ENCODE results near the gene MINDY4. TPM values are rescaled to one million over a fixed set of nuclear protein-coding genes. Genes with fewer than 3 reads are reported as not detected.

Gene MINDY4
- total and polyA plus RNA-seq, 2 of the 8 experiments (the other 6 are each of a cell fraction or from before 2014, with no cell fraction given), result 1.3 to 3.6 TPM

DNA sequence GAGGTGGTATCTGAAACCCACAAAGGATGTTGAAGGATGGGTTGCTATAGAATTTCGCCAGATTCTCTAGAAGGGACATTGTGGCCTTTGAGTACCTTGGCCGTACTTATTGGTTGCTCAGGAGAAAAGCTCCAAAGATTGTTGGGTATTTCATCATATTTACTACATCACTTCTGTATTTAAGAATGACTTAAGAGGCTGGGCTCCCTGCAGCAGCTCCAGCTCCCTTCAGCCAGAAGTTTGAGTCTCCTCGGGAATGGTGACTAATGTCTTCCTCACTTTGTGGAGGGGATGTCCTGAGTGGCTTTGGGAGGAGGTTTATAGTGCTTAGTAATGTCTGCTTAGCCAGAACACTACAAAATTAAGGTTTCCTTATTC is 18.1 kb downstream of the MINDY4 start:
- no peaks in the 10 kb centered on the region; the same call in 1 of the 2 replicates for H3K23me2 ChIP-seq (ENCODE audit: low read depth, low read length)
- DNase-seq (ENCODE audit: low read depth in 1 of 2, low spot score in 2 of 2) (no peak), FAIRE-seq (no peak)
- H2BK15ac ChIP-seq (ENCODE audit: low read length), result no peak overlapping the region
- ChIA-PET CTCF (ENCODE audit: partially characterized antibody) (no interaction called here), POLR2A (ENCODE audit: partially characterized antibody) (no interaction called here)
- no peak overlapping the region for H2BK5ac ChIP-seq (ENCODE audit: low read depth, low read length)
- H3K27me3 ChIP-seq (replicated peaks in 1 of 4; ENCODE audit: control insufficient read depth in 3 of 4, extremely low read depth in 1 of 4, insufficient read depth in 3 of 4, low read length in 3 of 4), result no peaks in the 10 kb centered on the region
- H3K23ac ChIP-seq (ENCODE audit: insufficient read length), result no peak overlapping the region
- H3K36me3 ChIP-seq (ENCODE audit: control insufficient read depth in 2 of 4, insufficient read depth in 4 of 4, low read length in 3 of 4), result peaks cover 0 to 3% (median 0%) of the 10 kb centered on the region in 4 experiments; a peak in 3 of 8 replicates
- H3K79me1 ChIP-seq (ENCODE audit: low read depth, low read length), result no peaks in the 10 kb centered on the region
- no peak overlapping the region for H4K5ac ChIP-seq (ENCODE audit: insufficient read length, low read depth, low read length)
- H3K79me2 ChIP-seq (ENCODE audit: control insufficient read depth in 1 of 2, insufficient read depth in 2 of 2, low read length in 2 of 2), result no peaks in the 10 kb centered on the region
- no peaks in the 10 kb centered on the region for H3K9me3 ChIP-seq (ENCODE audit: insufficient read depth in 2 of 2, low read depth in 1 of 2, low read length in 1 of 2)
- 0 out of 7 replicates have a peak, but pooled peaks cover 0 to 3% (median 0%) of the 10 kb centered on the region in 4 experiments for H3K4me1 ChIP-seq (replicated peaks in 1 of 4; ENCODE audit: control insufficient read depth in 3 of 4, insufficient read depth in 4 of 4, low read length in 3 of 4)
- H3K4me3 ChIP-seq (ENCODE audit: extremely low read depth in 1 of 4, insufficient read depth in 2 of 4, low read depth in 3 of 4, low read length in 4 of 4), result no peak overlapping the region
- H4K91ac ChIP-seq (replicated peaks; ENCODE audit: insufficient read length, low read length), result no peak overlapping the region
- no peak overlapping the region for H2BK20ac ChIP-seq (ENCODE audit: low read length)
- no peak overlapping the region for H2BK120ac ChIP-seq (replicated peaks; ENCODE audit: low read depth, low read length)
- H2BK12ac ChIP-seq (ENCODE audit: low read depth, low read length), result no peak overlapping the region
- no peak overlapping the region for H3K4me2 ChIP-seq (ENCODE audit: insufficient read depth in 1 of 2, low read depth in 2 of 2, low read length in 2 of 2)
- H3K4ac ChIP-seq (replicated peaks; ENCODE audit: insufficient read length, low read depth, low read length), result no peak overlapping the region
- H3K18ac ChIP-seq (ENCODE audit: extremely low read depth, low read length), result no peak overlapping the region
- no peak overlapping the region for H3K14ac ChIP-seq (ENCODE audit: insufficient read length)
- no peak overlapping the region for H3K56ac ChIP-seq (replicated peaks; ENCODE audit: insufficient read length, low read depth, low read length)
- 81% methylated on average over 3 of the region's 3 CpGs; no CpG with 5 or more reads in 1 of the 2 experiments for WGBS, 2 experiments (ENCODE audit: extremely low coverage in 1 of 2, insufficient coverage in 1 of 2, insufficient read length in 1 of 2, insufficient replicate concordance in 2 of 2, low coverage in 1 of 2, low lambda C conversion rate in 2 of 2, missing lambda C conversion rate in 1 of 2)
- no peak overlapping the region for H3K9ac ChIP-seq (replicated peaks in 1 of 4; ENCODE audit: extremely low read depth in 1 of 4, low read depth in 3 of 4, low read length in 3 of 4)
- H4K20me1 ChIP-seq (replicated peaks in 1 of 2; ENCODE audit: control insufficient read depth in 1 of 2, insufficient read depth in 2 of 2, low read length in 2 of 2), result no peaks in the 10 kb centered on the region
- H2AK5ac ChIP-seq (ENCODE audit: low read depth, low read length), result no peak overlapping the region
- no peak overlapping the region for H2AFZ ChIP-seq (ENCODE audit: low read length)
- H3K27ac ChIP-seq (ENCODE audit: low read depth, low read length), result no peak overlapping the region
- H4K8ac ChIP-seq (ENCODE audit: extremely low read depth, insufficient read depth, low read length), result no peak overlapping the region
- TF ChIP-seq SP4 (IDR thresholded peaks at IDR 0.05; ENCODE audit: low read length) (no peak), PHF8 (conservative IDR thresholded peaks at IDR 0.05; ENCODE audit: low read depth, low read length) (no peak), SIX5 (IDR thresholded peaks at IDR 0.05; ENCODE audit: low read depth, low read length) (no peak), POLR2AphosphoS5 (IDR thresholded peaks at IDR 0.05; ENCODE audit: low read depth, low read length) (no peak), RBBP5 (IDR thresholded peaks at IDR 0.05; ENCODE audit: borderline replicate concordance, low read depth, low read length) (no peak), ZNF274 (IDR thresholded peaks at IDR 0.05; ENCODE audit: borderline replicate concordance, extremely low read depth, low read length) (no peak), NRF1 (IDR thresholded peaks at IDR 0.05; ENCODE audit: low read depth, low read length) (no peak), SAP30 (IDR thresholded peaks at IDR 0.05; ENCODE audit: insufficient read depth, insufficient replicate concordance, low read length) (no peak), JUND (IDR thresholded peaks at IDR 0.05; ENCODE audit: low read length) (no peak), SIRT6 (IDR thresholded peaks at IDR 0.05; ENCODE audit: low read length) (no peak), EP300 (IDR thresholded peaks at IDR 0.05; ENCODE audit: borderline replicate concordance in 1 of 2, low read depth in 2 of 2, low read length in 2 of 2) (no peak), TAF1 (IDR thresholded peaks at IDR 0.05; ENCODE audit: low read depth, low read length) (no peak)
- TF ChIP-seq, protein P1, sequence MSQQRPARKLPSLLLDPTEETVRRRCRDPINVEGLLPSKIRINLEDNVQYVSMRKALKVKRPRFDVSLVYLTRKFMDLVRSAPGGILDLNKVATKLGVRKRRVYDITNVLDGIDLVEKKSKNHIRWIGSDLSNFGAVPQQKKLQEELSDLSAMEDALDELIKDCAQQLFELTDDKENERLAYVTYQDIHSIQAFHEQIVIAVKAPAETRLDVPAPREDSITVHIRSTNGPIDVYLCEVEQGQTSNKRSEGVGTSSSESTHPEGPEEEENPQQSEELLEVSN (IDR thresholded peaks at IDR 0.05), result no peak
- TF ChIP-seq, protein P2, sequence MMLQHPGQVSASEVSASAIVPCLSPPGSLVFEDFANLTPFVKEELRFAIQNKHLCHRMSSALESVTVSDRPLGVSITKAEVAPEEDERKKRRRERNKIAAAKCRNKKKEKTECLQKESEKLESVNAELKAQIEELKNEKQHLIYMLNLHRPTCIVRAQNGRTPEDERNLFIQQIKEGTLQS (IDR thresholded peaks at IDR 0.05; ENCODE audit: insufficient read depth, low read depth, low read length), result no peak

All from H1 (cell line).